Left cardiac atrium (tissue), 4 donors: ENCODE results near the gene MFGE8. TPM values are rescaled to one million over a fixed set of nuclear protein-coding genes. Genes with fewer than 3 reads are reported as not detected.

Source experiments
- ATAC-seq, 2 donors: fragments of 200-7000 bp; cut with Tn5 transposase; one replicate each; pipeline ENCODE4 v1.9.1; 2020; ENCODE audit warnings: mild to moderate bottlenecking in 2 of 2, moderate library complexity in 2 of 2
- DNase-seq: peaks from one replicate; pipeline ENCODE4 v3.0.0-alpha.2; 2020
- intact Hi-C, 2 donors: fragments of 100-400 bp; cut with DNase I; formaldehyde crosslinking; loops; one replicate each; pipeline versions ENCODE4 v1.14.1 to v1.15.1; 2022 to 2023
- total RNA-seq, 2 donors: library from RNA; stranded (reverse); fragmentation: NEBNext Ultra II Directional; extraction: Animal tissue kit (Norgen Biotek cat#: 25700); gene quantifications; one replicate each; pipeline ENCODE4 v1.2.1, GENCODE V29; 2021
- donor health status: DM: no; HTN: yes; CAD: no.
- donor health status: DM: no; HTN: yes; CAD: no; lungs with severe emphysema.
- donor health status: DM: yes; HTN: yes; CAD: no.
- donor health status: Dilated cardiomyopathy.

Gene MFGE8
- total RNA-seq, 2 donors from 2014 or later: 250 to 412 TPM

DNA sequence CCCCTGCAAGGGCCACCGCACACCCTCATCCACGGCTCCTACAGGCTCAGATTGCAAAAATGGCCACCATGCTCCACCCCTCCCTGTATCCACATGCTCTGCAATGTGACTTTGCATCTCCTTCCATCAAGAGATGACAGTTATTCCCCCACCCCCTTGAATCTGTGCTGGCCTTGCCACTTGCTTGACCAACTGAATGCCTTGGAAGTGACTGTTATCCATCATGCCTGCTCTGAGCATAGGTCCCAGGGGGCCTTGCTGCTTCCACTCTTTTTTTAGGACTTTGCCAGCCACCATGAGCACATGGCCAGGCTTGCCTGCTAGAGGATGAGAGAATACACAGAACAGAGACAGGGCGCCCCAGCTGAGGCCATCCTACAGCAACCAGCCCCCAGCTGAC is 31.4 kb downstream of the MFGE8 start:
- no peak for DNase-seq
- ATAC-seq: no peak
- intact Hi-C loops: no loop called here

DNA sequence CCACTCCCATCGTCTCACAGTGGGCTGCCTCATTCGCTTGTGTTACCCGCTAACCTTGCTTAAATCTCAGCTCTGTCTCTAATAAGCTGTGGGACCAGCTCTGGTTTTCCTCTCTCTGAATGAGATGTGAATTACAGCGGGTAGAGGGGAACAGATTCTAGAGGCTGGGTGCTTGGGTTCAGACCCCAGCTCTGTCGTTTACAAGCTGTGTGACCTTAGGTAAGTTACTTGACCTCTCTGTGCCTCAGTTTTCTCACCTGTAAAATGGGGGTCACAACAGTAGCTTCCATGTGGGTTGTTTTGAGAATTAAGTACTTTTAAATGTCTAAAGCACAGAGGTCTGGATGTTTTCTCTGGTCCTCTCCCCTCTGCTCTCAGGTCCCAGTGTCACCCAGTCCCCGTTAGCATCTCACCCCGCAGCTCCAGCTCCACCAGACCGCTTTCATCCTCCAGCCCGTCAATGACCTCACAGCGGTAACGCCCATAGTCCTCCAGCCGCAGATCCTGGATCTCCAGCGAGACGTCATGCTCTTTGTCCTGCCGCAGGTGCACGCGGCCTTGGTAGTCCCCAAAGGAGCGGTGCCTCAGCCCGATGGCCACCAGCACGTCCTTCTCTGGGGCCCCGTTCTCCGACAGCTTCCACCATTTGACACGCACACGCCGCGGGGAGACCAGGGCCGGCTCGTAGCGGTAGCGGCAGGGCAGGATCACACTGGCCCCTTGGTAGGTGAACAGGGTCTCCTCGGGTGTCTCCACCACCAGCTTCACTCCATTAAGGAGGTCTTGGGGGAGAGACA is 32.0 kb downstream of the MFGE8 start:
- ATAC-seq: no peak
- intact Hi-C loops: no loop called here
- DNase-seq: no peak

DNA sequence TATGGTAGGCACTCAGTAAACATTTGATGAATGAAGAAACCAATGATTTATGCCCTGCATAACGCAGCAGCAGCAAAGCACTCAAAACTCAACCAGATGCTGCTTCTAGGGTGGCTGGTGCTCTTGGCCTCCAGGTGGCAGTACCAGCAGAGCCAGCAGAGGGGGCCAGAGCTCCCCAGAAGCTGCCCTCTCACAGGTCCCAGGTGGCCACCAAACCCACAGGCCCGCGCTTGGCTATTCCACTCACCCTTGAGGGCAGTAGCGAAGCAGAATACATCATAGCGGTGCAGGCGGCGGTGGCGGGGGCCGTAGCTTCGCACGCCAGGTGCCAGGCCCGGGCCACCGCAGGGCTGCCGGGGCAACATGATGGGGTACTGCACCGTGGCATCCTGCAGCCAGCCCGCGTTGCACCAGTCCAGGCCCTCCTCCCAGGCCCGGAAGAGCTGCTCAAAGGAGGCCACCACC is 34.4 kb downstream of the MFGE8 start:
- ATAC-seq (peak in 1 of 2 donors; percentile 31), DNase-seq (no peak)
- intact Hi-C loops: no loop called here

DNA sequence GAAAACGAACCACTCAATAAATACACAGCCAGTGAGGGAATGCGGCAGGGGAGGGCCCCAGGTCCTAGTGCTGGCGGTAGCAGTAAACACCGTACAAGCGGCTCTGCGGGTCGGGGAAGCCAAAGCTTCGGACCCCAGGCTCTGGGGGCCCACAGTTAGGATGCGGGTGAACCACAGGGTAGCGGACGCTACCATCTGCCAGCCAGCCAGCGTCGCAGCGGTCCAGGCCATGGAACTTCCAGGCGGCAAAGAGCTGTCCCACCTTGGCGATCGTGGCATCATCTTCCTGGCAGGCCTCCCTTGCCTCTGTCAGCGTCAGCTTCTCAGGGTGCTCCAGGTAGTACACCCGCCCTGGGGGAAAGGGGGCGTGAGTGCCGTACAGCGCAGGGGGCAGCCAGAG is 35.3 kb downstream of the MFGE8 start:
- intact Hi-C loops: no loop called here
- ATAC-seq: no peak
- DNase-seq: no peak

DNA sequence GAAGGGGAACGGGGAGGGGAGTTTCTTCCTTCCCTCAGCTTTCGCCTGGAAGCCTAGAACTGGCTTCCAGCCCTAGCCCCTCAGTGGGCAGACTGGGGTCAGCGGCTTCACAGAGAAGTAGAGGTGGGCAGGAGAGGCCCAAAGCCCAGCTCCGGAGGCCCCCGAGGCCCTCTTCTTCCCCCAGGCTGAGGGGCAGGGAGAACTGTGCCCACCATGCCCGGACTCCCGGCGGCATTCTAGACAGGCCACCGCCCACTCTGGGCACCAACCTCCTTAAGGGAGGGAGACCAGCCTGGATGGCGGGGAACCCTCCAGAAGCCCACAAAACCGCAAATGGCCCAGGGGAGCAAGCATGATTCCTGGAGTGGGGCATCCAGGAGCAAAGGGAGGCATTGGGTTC is 35.8 kb downstream of the MFGE8 start:
- ATAC-seq (no peak), DNase-seq (no peak)
- intact Hi-C loops: no loop called here

DNA sequence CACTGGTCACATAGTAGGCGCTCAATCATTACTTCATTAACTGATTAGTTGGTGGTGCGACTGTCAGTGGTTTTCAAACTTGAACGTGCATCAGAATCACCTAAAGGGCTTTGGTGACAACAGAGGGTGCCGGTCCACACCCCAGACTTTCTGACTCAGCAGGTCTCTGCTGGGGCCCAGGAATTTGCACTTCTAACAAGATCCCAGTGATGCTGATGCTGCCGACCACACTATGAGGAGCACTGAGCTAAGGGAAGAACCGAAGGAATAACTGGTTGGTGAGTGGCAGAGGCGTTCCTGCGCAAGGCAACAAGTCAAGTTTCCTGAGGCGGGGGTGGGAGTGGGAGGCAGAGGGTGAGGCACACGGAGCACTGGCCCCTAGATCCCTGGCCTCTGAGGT is 36.6 kb downstream of the MFGE8 start:
- no peak for DNase-seq

DNA sequence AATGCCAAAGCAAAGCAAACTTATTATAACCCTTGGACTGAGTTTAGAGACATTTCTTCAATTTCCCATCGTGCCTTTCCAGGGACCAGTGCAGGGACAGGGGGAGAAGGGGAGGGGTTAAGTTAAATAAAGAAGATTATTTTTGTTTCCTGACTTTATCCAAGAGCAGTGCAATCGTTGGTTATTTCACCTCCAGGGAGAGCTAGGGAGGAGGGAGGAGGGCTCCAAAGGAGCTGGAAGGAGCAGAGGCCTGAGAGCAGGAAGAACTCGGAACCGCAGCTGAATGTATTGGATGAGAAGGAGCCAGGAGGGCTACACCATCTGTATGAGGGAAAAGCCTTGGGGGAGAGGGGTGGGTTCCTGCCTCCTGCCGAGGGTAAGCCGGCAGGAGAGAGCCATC is 38.5 kb downstream of the MFGE8 start:
- intact Hi-C loops: no loop called here
- DNase-seq (no peak), ATAC-seq (no peak)

More for the DNA sequence above, 36.6 kb downstream of the MFGE8 start:
- no peak for ATAC-seq
- intact Hi-C loops: no loop called here

DNA sequence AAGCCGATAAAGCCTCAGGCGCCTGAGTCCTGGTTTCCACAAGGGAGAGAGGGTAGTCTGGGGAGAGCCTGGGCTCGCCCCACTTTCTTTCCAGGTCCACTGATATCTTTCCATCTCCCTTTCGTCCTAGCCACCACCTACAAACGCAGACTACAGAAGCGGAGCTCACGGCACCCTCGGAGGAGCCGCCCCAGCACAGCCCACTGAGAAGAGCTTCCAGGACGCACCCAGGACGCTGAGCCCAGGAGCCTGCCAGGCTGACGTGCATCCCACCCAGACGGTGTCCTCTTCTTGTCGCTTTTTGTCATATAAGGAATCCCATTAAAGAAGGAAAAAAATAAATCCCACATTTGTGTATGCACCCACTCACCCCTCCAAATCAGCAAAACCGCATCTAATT is 38.9 kb downstream of the MFGE8 start:
- DNase-seq (no peak), ATAC-seq (no peak)
- intact Hi-C loops: no loop called here

DNA sequence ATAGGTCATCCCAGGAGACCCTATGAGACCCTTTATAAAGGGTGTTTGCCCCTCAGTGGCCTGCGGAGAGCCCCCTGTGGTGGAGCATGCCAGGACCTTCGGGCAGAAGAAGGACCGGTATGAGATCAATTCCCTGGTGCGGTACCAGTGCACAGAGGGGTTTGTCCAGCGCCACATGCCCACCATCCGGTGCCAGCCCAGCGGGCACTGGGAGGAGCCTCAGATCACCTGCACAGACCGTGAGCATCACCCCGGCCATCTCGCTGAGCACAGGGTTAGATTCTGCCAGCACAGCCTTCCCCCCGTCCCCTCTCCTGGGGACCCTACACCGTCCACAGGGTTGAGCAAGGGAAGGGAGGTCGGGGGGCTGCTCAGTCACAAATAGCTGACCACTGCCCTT is 39.4 kb downstream of the MFGE8 start:
- intact Hi-C loops: no loop called here
- no peak for ATAC-seq
- DNase-seq: no peak

DNA sequence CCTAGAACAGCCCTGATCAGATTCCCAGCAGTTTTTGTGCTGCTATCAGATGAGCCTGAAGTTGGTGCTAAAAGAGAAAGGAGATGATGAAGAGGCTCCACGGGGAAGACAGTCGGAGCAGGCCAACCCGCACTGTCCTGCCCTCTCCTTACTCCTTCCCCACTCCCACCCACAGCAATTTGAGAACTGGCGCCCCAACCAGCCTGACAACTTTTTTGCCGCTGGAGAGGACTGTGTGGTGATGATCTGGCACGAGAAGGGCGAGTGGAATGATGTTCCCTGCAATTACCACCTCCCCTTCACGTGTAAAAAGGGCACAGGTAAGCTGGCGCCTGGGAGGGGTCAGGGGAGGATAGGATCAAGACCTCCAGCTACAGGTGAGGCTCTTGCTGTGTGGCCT is 40.5 kb downstream of the MFGE8 start:
- intact Hi-C loops: no loop called here
- no peak for DNase-seq

DNA sequence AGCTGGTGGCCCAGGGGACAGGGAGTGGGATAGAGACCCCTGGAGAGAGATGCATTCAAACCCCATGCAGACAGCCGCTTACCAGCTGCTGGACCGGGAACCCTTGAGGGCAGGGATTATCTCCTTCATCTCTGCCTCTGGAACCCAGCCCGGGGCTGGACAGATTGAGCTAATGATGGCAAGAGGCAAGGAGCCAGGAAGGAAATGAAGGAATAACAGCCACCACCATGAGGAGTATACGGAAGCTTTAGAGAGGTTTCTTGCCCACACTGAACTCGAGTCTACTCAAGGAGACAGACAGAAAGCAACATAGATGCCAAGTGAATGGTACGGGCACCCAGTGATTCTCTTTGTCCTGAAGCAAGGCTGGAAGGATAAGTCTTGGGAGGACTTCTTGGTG is 41.1 kb downstream of the MFGE8 start:
- ATAC-seq (no peak), DNase-seq (no peak)
- intact Hi-C loops: no loop called here

More for the DNA sequence above, 40.5 kb downstream of the MFGE8 start:
- ATAC-seq: no peak

DNA sequence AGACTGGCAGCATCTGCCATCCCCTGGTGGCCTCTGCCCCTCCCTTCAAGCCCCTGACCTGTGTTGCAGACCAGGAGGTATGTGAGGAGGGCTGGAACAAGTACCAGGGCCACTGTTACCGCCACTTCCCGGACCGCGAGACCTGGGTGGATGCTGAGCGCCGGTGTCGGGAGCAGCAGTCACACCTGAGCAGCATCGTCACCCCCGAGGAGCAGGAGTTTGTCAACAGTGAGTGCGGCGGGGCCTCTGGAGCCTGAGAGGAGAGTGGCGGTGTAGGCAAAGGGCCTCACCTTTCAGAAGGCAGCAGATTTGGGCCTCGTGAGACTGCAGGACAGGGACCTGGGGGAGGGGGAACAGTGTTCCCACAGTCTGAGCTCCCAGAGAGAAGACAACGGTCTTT is 41.9 kb downstream of the MFGE8 start:
- no peak for ATAC-seq
- intact Hi-C loops: no loop called here
- no peak for DNase-seq

DNA sequence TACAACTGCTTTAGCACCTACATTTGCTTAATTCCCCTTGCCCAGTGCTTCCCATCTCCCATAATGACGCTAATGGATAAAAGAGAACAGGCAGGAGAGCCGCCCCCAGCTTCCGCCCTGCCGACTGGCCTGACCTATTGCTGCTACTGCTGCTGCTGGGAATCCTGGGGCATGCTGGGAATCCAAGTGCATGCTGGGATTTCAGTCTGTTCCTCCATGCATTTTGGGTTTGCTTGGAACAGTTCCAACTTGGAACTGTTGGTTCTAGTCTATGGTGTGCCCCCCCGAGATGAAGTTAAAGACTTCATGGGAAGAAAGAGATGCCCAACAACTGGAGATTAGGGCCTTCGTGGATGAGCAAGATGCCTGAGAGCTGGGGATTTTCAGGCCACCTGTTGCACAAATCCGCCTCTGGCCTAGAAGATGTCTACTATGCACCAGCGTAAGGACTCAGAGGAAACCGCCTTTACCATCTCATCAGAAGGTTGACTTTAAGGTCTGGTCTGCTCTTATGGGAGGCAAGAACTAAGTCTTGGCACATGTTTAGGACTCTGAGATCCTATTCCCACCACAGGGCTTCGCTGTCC is 46.8 kb downstream of the MFGE8 start:
- ATAC-seq (no peak), DNase-seq (no peak)
- intact Hi-C loops: no loop called here

DNA sequence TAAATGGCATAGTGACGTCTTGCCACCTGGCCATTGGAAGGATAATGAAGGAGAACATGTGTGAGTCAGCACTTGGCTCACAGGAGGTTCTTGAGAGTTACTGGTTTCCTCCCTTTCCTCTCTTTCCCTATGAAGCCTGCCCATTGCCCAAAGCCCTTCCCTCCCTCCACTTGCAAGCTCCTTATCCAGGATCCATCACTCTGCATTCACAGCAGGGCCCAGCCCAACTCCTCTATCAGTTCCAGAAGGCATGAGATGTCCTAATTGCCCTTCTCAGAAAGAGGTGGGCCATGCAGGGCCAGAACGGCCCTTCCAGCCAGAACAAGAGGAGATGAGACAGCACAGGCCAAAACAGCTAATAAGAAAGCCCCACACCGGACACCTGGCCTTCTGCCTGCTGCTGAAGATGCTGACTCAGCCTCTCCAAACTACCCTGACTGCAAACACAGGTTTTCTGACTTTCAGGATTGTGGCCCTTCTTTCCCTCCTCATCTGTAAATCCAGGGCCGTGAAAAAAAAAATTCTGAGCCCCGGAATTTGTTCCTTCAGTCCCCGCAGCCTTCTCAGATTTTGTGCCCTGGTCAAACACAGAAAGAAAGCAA is 47.6 kb downstream of the MFGE8 start:
- peak in 1 of 2 donors; percentile 51 for ATAC-seq
- intact Hi-C loops: no loop called here

DNA sequence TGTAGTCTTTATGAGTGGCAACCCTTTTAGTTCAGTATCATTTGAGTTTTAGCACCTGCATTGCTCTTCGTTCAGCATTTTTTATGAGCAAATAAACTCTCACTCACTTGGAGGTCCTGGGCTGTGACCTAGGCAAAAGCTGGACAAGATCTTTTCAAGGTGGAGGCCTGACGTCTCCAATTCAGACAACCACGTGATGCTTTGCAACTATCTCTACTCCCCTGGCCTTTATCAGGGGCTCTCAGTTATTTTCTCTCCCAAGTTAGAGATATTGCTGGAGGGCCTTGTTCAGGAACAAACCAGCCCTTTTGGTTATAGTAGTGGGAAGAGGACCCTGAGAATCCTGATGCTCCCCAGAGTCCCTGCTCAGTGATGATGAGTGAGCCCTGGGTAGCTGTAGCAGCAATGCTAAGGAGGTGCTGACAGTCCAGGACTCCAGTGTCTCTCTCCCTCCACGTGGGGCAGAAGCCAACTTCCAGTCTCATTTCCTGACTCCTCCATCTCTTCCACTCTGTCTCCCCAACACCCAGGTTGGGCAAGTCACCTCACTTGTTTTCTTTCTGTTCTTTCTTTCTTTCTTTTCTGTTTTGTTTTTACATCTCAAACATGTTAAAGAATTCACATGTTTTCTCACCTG is 48.2 kb downstream of the MFGE8 start:
- ATAC-seq (no peak), DNase-seq (no peak)
- intact Hi-C loops: no loop called here

More for the DNA sequence above, 47.6 kb downstream of the MFGE8 start:
- DNase-seq: no peak

DNA sequence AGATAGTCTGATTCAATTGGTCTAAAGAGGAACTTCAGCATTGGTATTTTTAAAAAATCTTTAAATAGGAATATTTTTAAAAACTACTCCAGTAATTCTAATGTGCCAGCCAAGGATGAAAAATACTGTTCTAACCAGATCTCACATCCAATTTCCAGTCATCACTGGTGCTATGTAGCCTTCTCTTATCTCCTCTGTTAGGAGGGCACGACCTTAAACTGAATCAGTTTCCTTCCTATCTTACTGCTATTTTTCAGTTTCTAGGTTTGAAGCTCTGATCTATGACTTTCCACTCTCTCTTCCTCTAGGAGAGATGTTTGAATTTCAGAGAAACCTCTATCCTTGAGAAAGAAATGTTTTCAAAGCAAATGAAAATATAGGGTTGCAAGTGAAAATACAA is 49.8 kb downstream of the MFGE8 start:
- intact Hi-C loops: no loop called here
- ATAC-seq (no peak), DNase-seq (no peak)

DNA sequence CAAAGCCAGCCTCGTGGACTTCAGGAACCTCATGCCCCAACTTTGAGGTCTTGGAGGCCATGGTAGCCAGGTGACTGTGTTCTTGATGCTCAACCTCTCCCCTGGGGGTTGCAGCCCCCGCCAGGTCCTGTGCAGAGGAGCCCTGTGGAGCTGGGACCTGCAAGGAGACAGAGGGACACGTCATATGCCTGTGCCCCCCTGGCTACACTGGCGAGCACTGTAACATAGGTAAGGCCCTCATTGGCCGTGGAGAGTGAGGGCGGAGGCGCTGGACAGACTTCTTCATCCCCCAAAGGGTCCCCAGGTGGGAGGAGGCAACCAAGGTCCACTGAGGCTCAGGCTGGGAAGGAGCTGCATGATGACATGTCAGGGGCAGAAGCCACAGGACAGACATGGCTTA is 53.0 kb downstream of the MFGE8 start:
- intact Hi-C loops: no loop called here
- no peak for ATAC-seq
- DNase-seq: no peak

DNA sequence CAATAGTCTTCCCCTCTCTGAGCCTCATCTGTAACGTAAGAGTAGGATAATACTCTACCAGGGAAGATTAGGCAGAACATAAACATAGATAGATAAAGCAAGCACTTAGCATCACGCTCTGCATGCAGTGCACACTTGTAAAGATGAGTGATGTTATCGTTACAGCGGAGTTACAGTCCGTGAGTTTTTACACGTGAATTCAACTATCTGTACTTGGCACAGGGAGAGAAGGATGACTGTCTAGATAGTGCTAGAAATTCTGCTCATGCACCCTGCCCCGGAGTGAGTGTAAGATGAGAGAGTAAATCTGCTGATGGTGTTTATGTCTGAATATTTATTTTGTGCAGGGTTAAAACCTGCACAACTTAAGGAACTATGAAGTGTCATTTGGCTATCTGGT is 53.6 kb downstream of the MFGE8 start:
- intact Hi-C loops: no loop called here
- DNase-seq (no peak), ATAC-seq (no peak)

DNA sequence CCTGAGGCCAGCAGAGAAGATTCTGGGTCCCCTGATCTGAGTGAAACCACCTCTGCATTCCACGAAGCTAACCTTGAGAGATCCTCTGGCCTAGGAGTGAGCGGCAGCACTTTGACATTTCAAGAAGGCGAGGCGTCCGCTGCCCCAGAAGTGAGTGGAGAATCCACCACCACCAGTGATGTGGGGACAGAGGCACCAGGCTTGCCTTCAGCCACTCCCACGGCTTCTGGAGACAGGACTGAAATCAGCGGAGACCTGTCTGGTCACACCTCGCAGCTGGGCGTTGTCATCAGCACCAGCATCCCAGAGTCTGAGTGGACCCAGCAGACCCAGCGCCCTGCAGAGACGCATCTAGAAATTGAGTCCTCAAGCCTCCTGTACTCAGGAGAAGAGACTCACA is 54.2 kb downstream of the MFGE8 start:
- no peak for ATAC-seq

DNA sequence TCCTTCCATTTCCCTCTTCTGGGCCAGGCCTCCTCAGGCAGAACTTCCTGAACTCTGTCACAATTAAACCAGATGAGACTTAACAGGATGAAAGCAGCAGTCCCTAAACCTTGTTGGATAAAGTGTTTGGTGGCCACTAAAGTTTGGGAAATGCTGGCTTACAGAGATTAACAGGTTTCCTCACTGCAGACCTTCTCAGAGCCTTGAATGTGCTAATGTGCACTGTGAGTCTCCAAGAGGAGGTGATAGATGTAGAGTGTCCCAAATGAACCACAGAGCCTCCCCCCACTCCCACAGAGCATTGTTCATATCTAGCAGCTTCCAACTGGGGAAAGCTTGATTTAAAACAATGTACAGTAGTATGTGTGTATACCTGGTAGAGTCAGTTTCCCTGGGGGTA is 60.7 kb downstream of the MFGE8 start:
- ATAC-seq: no peak
- DNase-seq: no peak
- intact Hi-C loops: no loop called here

More for the DNA sequence above, 54.2 kb downstream of the MFGE8 start:
- intact Hi-C loops: no loop called here
- no peak for DNase-seq
